ENCODE data around the gene CALCOCO1. TPM values are rescaled to one million over a fixed set of nuclear protein-coding genes. Genes with fewer than 3 reads are reported as not detected.
"Not testable (repeated sequence)": the region's sequence is repeated elsewhere in the genome, so short reads cannot be mapped to it uniquely, and the experiment has no call there.

The CALCOCO1 gene
- total RNA-seq, 1 donor from 2014 or later: 35.3 TPM

GRCh38 chr12:53726946-53727309, 324 bp downstream of the CALCOCO1 start:
- Histone ChIP-seq H3K36me3 (ENCODE audit: control insufficient read depth, insufficient read depth, low read length) (peaks cover 8% of the 10 kb centered on the region), H3K27me3 (ENCODE audit: control insufficient read depth, insufficient read depth, low read length) (no peaks in the 10 kb centered on the region), H3K4me3 (ENCODE audit: low read depth, low read length) (peak overlapping the region; percentile 77)
- peak; percentile 29 for DNase-seq (ENCODE audit: low read depth)
- TF ChIP-seq CTCF (IDR thresholded peaks at IDR 0.05; ENCODE audit: insufficient read depth, low read length, severe bottlenecking): no peak
- no peak for FAIRE-seq

- DNase-seq (ENCODE audit: low read depth) (peak; percentile 22), FAIRE-seq (peak; percentile 7)
- Histone ChIP-seq H3K36me3 (ENCODE audit: control insufficient read depth, insufficient read depth, low read length) (peaks cover 9% of the 10 kb centered on the region), H3K27me3 (ENCODE audit: control insufficient read depth, insufficient read depth, low read length) (no peaks in the 10 kb centered on the region), H3K4me3 (ENCODE audit: low read depth, low read length) (peak overlapping the region; percentile 77)
- TF ChIP-seq CTCF (IDR thresholded peaks at IDR 0.05; ENCODE audit: insufficient read depth, low read length, severe bottlenecking): no peak
These were observed 911 bp downstream of the CALCOCO1 start for GRCh38 chr12:53726341-53726740.

- no peaks in the 10 kb centered on the region for H3K27me3 ChIP-seq (ENCODE audit: control insufficient read depth, insufficient read depth, low read length)
- no peak for FAIRE-seq
- H3K4me3 ChIP-seq (ENCODE audit: low read depth, low read length): no peak overlapping the region
- no peak for TF ChIP-seq CTCF (IDR thresholded peaks at IDR 0.05; ENCODE audit: insufficient read depth, low read length, severe bottlenecking)
- H3K36me3 ChIP-seq (ENCODE audit: control insufficient read depth, insufficient read depth, low read length): peaks cover 11% of the 10 kb centered on the region
- DNase-seq (ENCODE audit: low read depth): peak; percentile 31
These were observed 1.4 kb downstream of the CALCOCO1 start for GRCh38 chr12:53725824-53726223.

- FAIRE-seq (no peak), DNase-seq (ENCODE audit: low read depth) (no peak)
- no peak overlapping the region for H3K4me3 ChIP-seq (ENCODE audit: low read depth, low read length)
- H3K36me3 ChIP-seq (ENCODE audit: control insufficient read depth, insufficient read depth, low read length): peaks cover 13% of the 10 kb centered on the region
- no peak for TF ChIP-seq CTCF (IDR thresholded peaks at IDR 0.05; ENCODE audit: insufficient read depth, low read length, severe bottlenecking)
- H3K27me3 ChIP-seq (ENCODE audit: control insufficient read depth, insufficient read depth, low read length): no peaks in the 10 kb centered on the region
These were observed 4.7 kb downstream of the CALCOCO1 start for GRCh38 chr12:53722450-53723041.

GRCh38 chr12:53720946-53721345, 6.3 kb downstream of the CALCOCO1 start:
- Histone ChIP-seq H3K4me3 (ENCODE audit: low read depth, low read length) (no peak overlapping the region), H3K36me3 (ENCODE audit: control insufficient read depth, insufficient read depth, low read length) (peaks cover 17% of the 10 kb centered on the region), H3K27me3 (ENCODE audit: control insufficient read depth, insufficient read depth, low read length) (no peaks in the 10 kb centered on the region)
- FAIRE-seq (no peak), DNase-seq (ENCODE audit: low read depth) (no peak)
- no peak for TF ChIP-seq CTCF (IDR thresholded peaks at IDR 0.05; ENCODE audit: insufficient read depth, low read length, severe bottlenecking)

- Histone ChIP-seq H3K27me3 (ENCODE audit: control insufficient read depth, insufficient read depth, low read length) (no peaks in the 10 kb centered on the region), H3K4me3 (ENCODE audit: low read depth, low read length) (no peak overlapping the region), H3K36me3 (ENCODE audit: control insufficient read depth, insufficient read depth, low read length) (peaks cover 22% of the 10 kb centered on the region)
- no peak for TF ChIP-seq CTCF (IDR thresholded peaks at IDR 0.05; ENCODE audit: insufficient read depth, low read length, severe bottlenecking)
- no peak for FAIRE-seq
- no peak for DNase-seq (ENCODE audit: low read depth)
These were observed 7.6 kb downstream of the CALCOCO1 start for GRCh38 chr12:53719649-53720048.

- H3K4me3 ChIP-seq (ENCODE audit: low read depth, low read length); DNase-seq (ENCODE audit: low read depth); H3K27me3 ChIP-seq (ENCODE audit: control insufficient read depth, insufficient read depth, low read length); FAIRE-seq: not testable (repeated sequence)
- peaks cover 20% of the 10 kb centered on the region for H3K36me3 ChIP-seq (ENCODE audit: control insufficient read depth, insufficient read depth, low read length)
These were observed 8.7 kb downstream of the CALCOCO1 start for GRCh38 chr12:53718567-53718966.
